GM10266 (cell line): ENCODE data around the gene GREB1.

Experiments used
- DNase-seq: peaks from one replicate; pipeline ENCODE4 v3.0.0; 2012; ENCODE audit errors: extremely low spot score
- CTCF ChIP-seq: IDR thresholded peaks from 2 replicates; pipeline ENCODE4 v1.5.1; 2012; ENCODE audit warnings: mild to moderate bottlenecking, low read depth; ENCODE audit not compliant: control insufficient read depth, insufficient read depth; ENCODE audit errors: missing control alignments

The GREB1 gene

GRCh38 chr2:11683966-11684365, 150.1 kb downstream of the GREB1 start:
- TF ChIP-seq CTCF = no peak
- no peak for DNase-seq

GRCh38 chr2:11684894-11685460, 151.1 kb downstream of the GREB1 start:
- TF ChIP-seq CTCF = no peak
- DNase-seq = no peak

- TF ChIP-seq CTCF = no peak
- DNase-seq = no peak
Measured at GRCh38 chr2:11685906-11686470, 152.1 kb downstream of the GREB1 start.

- TF ChIP-seq CTCF = no peak
- DNase-seq = no peak
Measured at GRCh38 chr2:11687736-11688135, 153.9 kb downstream of the GREB1 start.

GRCh38 chr2:11688222-11689069, 154.6 kb downstream of the GREB1 start:
- DNase-seq = peak; percentile 81
- peak; percentile 67 for TF ChIP-seq CTCF

GRCh38 chr2:11691076-11691660, 157.3 kb downstream of the GREB1 start:
- TF ChIP-seq CTCF = no peak
- no peak for DNase-seq
